Measurements from ENCODE around the gene CHIA.

CHIA gene

DNA sequence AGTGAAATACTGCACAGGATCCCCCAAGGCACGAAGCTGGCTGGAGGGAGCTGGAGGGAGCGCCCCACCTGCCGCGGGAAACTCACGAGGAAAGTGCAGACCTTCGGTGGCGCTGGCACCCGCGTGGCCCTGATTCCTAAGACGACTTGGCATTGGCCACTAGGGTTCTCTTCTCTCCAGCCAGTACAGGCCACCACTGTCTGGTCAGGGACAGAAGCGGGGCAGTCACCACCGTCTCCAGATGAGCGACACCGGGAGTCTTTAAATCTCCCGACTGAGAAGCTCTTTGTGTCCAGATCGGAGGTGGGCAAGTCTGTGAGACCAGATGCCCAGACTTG lies 19.2 kb upstream of the CHIA start:
- no peak for DNase-seq (ENCODE audit: low read depth)
- TF ChIP-seq, protein P1, sequence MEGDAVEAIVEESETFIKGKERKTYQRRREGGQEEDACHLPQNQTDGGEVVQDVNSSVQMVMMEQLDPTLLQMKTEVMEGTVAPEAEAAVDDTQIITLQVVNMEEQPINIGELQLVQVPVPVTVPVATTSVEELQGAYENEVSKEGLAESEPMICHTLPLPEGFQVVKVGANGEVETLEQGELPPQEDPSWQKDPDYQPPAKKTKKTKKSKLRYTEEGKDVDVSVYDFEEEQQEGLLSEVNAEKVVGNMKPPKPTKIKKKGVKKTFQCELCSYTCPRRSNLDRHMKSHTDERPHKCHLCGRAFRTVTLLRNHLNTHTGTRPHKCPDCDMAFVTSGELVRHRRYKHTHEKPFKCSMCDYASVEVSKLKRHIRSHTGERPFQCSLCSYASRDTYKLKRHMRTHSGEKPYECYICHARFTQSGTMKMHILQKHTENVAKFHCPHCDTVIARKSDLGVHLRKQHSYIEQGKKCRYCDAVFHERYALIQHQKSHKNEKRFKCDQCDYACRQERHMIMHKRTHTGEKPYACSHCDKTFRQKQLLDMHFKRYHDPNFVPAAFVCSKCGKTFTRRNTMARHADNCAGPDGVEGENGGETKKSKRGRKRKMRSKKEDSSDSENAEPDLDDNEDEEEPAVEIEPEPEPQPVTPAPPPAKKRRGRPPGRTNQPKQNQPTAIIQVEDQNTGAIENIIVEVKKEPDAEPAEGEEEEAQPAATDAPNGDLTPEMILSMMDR (IDR thresholded peaks at IDR 0.05; ENCODE audit: insufficient read depth, low read depth, low read length, missing control alignments): no peak
- H3K4me3 ChIP-seq (ENCODE audit: low read length): no peak overlapping the region

DNA sequence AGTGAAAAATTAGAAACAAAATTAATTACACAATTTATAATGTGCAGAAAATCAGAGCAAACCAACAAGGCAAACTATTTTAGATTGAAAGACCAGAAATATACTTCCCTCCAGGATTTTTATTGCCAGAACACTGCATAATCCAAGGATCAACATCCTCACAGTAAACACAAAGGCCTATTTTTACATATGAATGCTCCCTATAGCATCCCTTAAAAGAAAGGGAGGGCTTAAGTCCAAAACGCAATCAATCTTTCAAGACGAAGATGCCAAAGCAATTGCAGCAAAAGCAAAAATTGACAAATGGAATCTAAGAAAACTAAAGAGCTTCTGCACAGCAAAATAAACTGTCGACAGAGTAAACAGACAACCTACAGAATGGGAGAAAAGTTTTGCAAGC lies 18.6 kb upstream of the CHIA start:
- TF ChIP-seq, protein P1 (IDR thresholded peaks at IDR 0.05; ENCODE audit: insufficient read depth, low read depth, low read length, missing control alignments): no peak
- DNase-seq (ENCODE audit: low read depth): no peak
- H3K4me3 ChIP-seq (ENCODE audit: low read length): no peak overlapping the region

DNA sequence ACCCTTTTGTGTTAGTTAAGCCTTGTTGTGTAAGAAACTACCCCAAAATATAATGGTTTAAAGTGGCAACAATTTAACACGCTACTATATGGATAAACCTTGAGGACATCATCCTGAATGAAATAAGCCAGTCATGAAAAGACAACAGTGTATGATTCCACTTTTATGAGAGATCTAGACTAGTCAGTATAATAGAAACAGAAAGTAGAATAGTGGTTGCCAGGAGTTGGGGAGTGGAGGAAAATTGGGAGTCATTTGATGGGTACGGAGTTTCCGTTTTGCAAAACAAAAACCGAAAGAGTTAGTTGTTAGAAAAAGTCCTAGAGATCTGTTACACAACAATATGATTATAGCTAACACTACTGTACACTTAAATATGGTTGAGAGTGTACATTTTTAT lies 16.0 kb upstream of the CHIA start:
- TF ChIP-seq, protein P1 (IDR thresholded peaks at IDR 0.05; ENCODE audit: insufficient read depth, low read depth, low read length, missing control alignments): no peak
- H3K4me3 ChIP-seq (ENCODE audit: low read length): no peak overlapping the region
- no peak for DNase-seq (ENCODE audit: low read depth)

DNA sequence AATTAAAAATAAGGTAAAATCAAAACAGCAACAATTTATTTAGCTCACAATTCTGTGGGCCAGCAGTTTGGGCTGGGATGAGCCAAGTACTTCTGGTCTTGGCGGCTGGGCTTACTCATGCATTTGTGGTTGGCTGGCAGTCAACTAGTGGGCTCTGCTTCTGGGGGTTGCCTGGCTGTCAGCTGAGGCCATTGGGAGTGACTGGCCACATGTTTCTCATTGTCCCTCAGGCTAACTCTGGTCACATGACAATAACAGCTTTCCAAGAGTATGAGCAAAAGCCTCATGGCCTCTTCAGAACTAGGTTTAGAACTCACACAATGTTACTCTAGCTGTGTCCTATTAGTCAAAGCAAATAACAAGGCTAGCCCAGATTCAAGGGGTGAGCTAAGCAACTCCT lies 15.6 kb upstream of the CHIA start:
- DNase-seq (ENCODE audit: low read depth): peak; percentile 69
- H3K4me3 ChIP-seq (ENCODE audit: low read length): no peak overlapping the region

DNA sequence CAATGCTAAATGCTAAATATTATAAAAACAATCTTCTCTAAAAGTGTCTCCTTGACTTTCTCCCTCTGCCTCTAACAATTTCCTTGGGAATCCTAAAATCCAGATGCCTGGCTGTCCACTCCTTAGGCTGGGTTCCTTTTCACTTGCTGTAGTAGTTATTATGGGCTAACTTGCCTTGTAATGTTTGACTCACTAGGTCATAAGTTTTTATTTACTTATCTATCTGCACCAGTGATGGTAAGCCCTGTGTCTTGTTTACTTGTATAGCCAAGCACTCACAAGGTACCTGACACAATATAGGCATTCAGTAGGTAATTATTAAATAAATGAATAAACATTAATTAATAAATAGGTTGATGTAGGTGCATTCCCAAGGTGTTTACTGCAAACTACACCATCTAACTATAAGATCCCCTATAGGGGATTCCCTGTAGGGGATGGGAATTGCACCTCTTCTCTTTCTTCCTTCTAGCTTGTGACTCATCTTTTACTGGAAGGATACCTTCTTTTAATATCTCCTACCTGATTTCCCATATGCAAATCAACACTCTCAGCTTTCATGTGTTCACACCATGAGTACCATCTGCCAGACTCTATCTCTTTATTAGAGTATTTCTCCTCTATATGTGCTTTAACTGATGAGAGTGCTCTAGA lies 14.7 kb upstream of the CHIA start:
- DNase-seq (ENCODE audit: low read depth): peak; percentile 43
- TF ChIP-seq, protein P1 (IDR thresholded peaks at IDR 0.05; ENCODE audit: insufficient read depth, low read depth, low read length, missing control alignments): no peak
- no peak overlapping the region for H3K4me3 ChIP-seq (ENCODE audit: low read length)

More for the DNA sequence above, 15.6 kb upstream of the CHIA start:
- TF ChIP-seq, protein P1 (IDR thresholded peaks at IDR 0.05; ENCODE audit: insufficient read depth, low read depth, low read length, missing control alignments): no peak

DNA sequence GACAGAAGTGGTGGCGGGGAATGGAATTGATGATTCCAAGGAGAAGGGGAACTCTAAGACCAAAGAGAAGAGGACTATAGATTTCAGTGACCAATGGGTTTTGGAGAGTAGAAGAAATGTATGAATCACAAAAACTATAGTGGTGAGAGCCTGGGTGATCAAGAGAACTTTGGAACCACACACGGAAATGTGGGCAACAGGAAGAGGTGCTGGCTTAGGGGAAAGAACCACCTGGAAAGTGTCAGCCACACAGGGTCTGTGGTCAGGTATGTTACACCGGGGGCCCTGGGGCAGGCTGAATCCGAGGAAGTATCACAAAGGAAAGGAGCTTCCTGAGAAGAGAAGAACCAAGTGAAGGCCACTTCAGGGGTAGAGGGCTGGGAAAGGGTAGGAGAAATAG lies 11.5 kb upstream of the CHIA start:
- TF ChIP-seq, protein P1 (IDR thresholded peaks at IDR 0.05; ENCODE audit: insufficient read depth, low read depth, low read length, missing control alignments): no peak
- no peak overlapping the region for H3K4me3 ChIP-seq (ENCODE audit: low read length)
- no peak for DNase-seq (ENCODE audit: low read depth)

DNA sequence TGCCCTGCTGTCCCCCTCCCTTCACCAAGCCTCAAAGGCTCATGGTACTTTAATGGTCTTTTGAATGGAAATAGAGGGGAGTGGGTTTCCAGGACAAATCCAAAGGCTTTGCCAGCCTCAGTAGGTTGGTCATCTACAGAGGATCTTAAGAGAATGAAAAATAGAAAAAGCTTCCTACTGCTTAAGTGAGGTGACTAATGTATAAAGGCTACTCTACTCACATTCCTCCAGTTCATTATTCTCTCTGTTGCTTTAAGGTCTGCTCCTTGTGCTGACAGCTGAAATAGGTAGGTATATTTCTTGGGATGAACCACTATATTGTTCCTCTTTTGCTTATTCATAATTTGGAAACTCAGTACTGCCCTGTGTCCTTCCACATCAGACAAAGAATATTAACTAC lies 10.4 kb upstream of the CHIA start:
- no peak overlapping the region for H3K4me3 ChIP-seq (ENCODE audit: low read length)
- TF ChIP-seq, protein P1 (IDR thresholded peaks at IDR 0.05; ENCODE audit: insufficient read depth, low read depth, low read length, missing control alignments): no peak
- no peak for DNase-seq (ENCODE audit: low read depth)
